Hepatocyte (in vitro differentiated cells): Measurements from ENCODE around the gene HLA-B. TPM values are rescaled to one million over a fixed set of nuclear protein-coding genes. Genes with fewer than 3 reads are reported as not detected.
"Not testable (repeated sequence)": the region's sequence is repeated elsewhere in the genome, so short reads cannot be mapped to it uniquely, and the experiment has no call there.

Experiments used
- DNase-seq: peaks from one replicate; pipeline ENCODE4 v3.0.0-alpha.2; 2016; ENCODE audit warnings: low spot score
- H2AFZ ChIP-seq: fragments of 200-600 bp; sonication (generic); 2 replicates; pipeline ENCODE4 v1.6.0; 2016; ENCODE audit warnings: antibody characterized with exemption, mild to moderate bottlenecking
- H3K27ac ChIP-seq: fragments of 200-600 bp; sonication (generic); 2 replicates; pipeline ENCODE4 v1.5.1; 2016; ENCODE audit warnings: mild to moderate bottlenecking
- H3K27me3 ChIP-seq: fragments of 200-600 bp; sonication (generic); 2 replicates; pipeline ENCODE4 v1.6.1; 2016
- H3K36me3 ChIP-seq: fragments of 200-600 bp; sonication (generic); replicated peaks from 2 replicates; pipeline ENCODE4 v1.5.1; 2016; ENCODE audit warnings: low read depth; ENCODE audit not compliant: insufficient read depth
- H3K4me1 ChIP-seq: fragments of 200-600 bp; sonication (generic); 2 replicates; pipeline ENCODE4 v1.5.1; 2016; ENCODE audit warnings: mild to moderate bottlenecking, moderate library complexity; ENCODE audit not compliant: insufficient read depth
- H3K4me2 ChIP-seq: fragments of 200-600 bp; sonication (generic); 2 replicates; pipeline ENCODE4 v1.6.0; 2016
- H3K4me3 ChIP-seq: fragments of 200-600 bp; sonication (generic); 2 replicates; pipeline ENCODE4 v1.5.1; 2016; ENCODE audit warnings: mild to moderate bottlenecking
- H3K79me2 ChIP-seq: fragments of 200-600 bp; sonication (generic); 2 replicates; pipeline ENCODE4 v1.6.0; 2017; ENCODE audit warnings: mild to moderate bottlenecking
- H3K9me2 ChIP-seq: fragments of 200-600 bp; sonication (generic); replicated peaks from 2 replicates; pipeline ENCODE4 v1.6.0; 2017; ENCODE audit warnings: mild to moderate bottlenecking; ENCODE audit not compliant: insufficient read depth
- H3K9me3 ChIP-seq: fragments of 200-600 bp; sonication (generic); 2 replicates; pipeline ENCODE4 v1.5.1; 2016; ENCODE audit warnings: low read depth, mild to moderate bottlenecking
- H4K20me1 ChIP-seq: fragments of 200-600 bp; sonication (generic); 2 replicates; pipeline ENCODE4 v1.6.0; 2016; ENCODE audit warnings: mild to moderate bottlenecking; ENCODE audit not compliant: insufficient read depth, poor library complexity, severe bottlenecking
- EZH2 ChIP-seq: fragments of 200-600 bp; sonication (generic); IDR thresholded peaks from 2 replicates; pipeline ENCODE4 v1.6.1; 2016; ENCODE audit warnings: antibody characterized with exemption, mild to moderate bottlenecking, borderline replicate concordance
- EZH2phosphoT487 ChIP-seq: fragments of 200-600 bp; sonication (generic); IDR thresholded peaks from one replicate; pipeline ENCODE4 v1.6.1; 2018; ENCODE audit warnings: antibody characterized with exemption, mild to moderate bottlenecking, low read depth, moderate library complexity; ENCODE audit not compliant: unreplicated experiment, severe bottlenecking
- WGBS: methylation state at CpG from one replicate; pipeline ENCODE4 v1.1.6; 2016; ENCODE audit warnings: low lambda C conversion rate; ENCODE audit errors: missing lambda C conversion rate; 5-methylcytosine and 5-hydroxymethylcytosine counted together
- polyA plus RNA-seq: library from polyadenylated mRNA; unstranded; fragments of >200 nt; fragmentation: Nextera tagmentation; extraction: Ambion mirVana; gene quantifications from 2 replicates; pipeline ENCODE4 v1.2.1, GENCODE V29; 2016
- total RNA-seq: library from RNA; depleted of rRNA; stranded (reverse); fragments of >200 nt; gene quantifications from 2 replicates; pipeline ENCODE4 v1.2.3, GENCODE V29; 2014
- TF ChIP-seq, protein P1 (sequence below): fragments of 200-600 bp; sonication (generic); IDR thresholded peaks from 2 replicates; pipeline ENCODE4 v1.5.1; 2016; ENCODE audit warnings: antibody characterized with exemption, mild to moderate bottlenecking; ENCODE audit not compliant: poor library complexity

The HLA-B gene
- total and polyA plus RNA-seq, 2 experiments from 2014 or later, result 52.2 to 151 TPM

DNA sequence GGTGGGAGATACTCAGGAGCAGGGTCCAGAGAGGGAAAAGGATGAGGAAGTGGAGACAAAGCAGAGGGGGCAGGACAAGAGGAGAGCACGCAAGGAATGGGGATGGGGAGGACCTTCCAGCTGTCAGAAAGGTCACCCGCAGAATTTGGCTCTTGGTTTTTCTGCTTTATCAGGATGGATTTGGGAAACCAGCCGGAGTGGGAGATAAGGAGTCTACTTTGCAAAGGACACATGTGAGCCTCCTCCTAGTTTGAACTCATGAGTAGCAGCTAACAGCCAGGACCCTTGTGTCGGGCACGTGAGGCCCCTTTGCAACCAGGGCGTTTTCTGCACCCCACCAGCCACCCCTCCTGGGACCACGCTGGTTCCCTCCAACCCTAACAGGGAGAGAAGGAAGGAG lies 38.9 kb upstream of the HLA-B start:
- WGBS, result 83% methylated on average over 7 of the region's 7 CpGs
- Histone ChIP-seq H3K27ac (no peak overlapping the region), H4K20me1 (no peaks in the 10 kb centered on the region), H2AFZ (no peak overlapping the region), H3K9me3 (no peaks in the 10 kb centered on the region), H3K36me3 (no peaks in the 10 kb centered on the region), H3K79me2 (peaks cover 6% of the 10 kb centered on the region), H3K4me2 (no peak overlapping the region), H3K9me2 (no peaks in the 10 kb centered on the region), H3K27me3 (no peaks in the 10 kb centered on the region), H3K4me3 (no peak overlapping the region), H3K4me1 (peaks cover 5% of the 10 kb centered on the region)
- no peak for TF ChIP-seq EZH2
- TF ChIP-seq, protein P1, sequence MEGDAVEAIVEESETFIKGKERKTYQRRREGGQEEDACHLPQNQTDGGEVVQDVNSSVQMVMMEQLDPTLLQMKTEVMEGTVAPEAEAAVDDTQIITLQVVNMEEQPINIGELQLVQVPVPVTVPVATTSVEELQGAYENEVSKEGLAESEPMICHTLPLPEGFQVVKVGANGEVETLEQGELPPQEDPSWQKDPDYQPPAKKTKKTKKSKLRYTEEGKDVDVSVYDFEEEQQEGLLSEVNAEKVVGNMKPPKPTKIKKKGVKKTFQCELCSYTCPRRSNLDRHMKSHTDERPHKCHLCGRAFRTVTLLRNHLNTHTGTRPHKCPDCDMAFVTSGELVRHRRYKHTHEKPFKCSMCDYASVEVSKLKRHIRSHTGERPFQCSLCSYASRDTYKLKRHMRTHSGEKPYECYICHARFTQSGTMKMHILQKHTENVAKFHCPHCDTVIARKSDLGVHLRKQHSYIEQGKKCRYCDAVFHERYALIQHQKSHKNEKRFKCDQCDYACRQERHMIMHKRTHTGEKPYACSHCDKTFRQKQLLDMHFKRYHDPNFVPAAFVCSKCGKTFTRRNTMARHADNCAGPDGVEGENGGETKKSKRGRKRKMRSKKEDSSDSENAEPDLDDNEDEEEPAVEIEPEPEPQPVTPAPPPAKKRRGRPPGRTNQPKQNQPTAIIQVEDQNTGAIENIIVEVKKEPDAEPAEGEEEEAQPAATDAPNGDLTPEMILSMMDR, result no peak
- TF ChIP-seq EZH2phosphoT487, result no peak
- no peak for DNase-seq

DNA sequence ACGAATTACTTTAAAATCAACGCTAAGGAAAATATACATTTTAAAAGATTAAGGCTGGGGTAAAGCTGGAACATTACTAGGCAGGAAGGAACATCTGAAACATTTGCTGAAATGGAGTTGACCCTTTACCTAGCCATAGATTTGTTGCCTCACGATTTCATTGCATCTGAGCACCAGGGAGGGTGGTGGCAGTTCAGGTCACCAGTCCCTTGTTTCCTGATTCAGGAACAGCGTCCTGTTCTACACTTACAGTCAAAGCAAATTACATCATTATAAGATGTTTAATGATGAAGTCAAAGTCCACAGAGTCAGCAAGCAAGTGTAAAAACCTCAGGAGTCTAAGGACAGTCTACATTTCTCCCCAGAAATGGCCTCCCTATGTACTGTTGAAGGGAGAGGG lies 37.4 kb upstream of the HLA-B start:
- 80% methylated on average over 4 of the region's 4 CpGs for WGBS
- peaks cover 5% of the 10 kb centered on the region for H3K4me1 ChIP-seq
- H3K4me3 ChIP-seq, result no peak overlapping the region
- H2AFZ ChIP-seq, result no peak overlapping the region
- H3K27ac ChIP-seq, result no peak overlapping the region
- no peaks in the 10 kb centered on the region for H3K36me3 ChIP-seq
- TF ChIP-seq EZH2 (no peak), EZH2phosphoT487 (no peak)
- TF ChIP-seq, protein P1, result no peak
- H3K27me3 ChIP-seq, result no peaks in the 10 kb centered on the region
- H4K20me1 ChIP-seq, result no peaks in the 10 kb centered on the region
- peaks cover 4% of the 10 kb centered on the region for H3K79me2 ChIP-seq
- DNase-seq, result peak; percentile 23
- H3K9me3 ChIP-seq, result no peaks in the 10 kb centered on the region
- H3K9me2 ChIP-seq, result no peaks in the 10 kb centered on the region
- no peak overlapping the region for H3K4me2 ChIP-seq

DNA sequence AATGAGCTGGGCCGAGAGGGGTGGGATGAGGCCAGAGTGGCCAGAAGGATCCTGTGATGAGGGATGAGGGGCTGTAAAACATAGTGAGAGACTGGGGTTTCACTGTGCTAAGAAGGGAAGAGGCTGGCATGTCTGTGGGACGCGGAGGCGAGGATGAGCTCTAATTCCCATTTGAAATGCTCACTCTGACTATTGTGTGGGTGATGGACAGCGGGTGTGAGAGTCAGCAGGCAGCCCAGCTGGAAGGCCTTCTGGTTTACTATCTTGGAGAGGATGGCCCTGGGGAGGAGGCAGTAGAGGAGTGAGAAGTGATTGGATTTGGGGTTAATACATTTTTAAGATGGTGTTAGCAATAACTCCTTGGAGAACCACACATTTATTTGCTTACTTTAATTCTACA lies 37.0 kb upstream of the HLA-B start:
- Histone ChIP-seq H3K9me3 (no peaks in the 10 kb centered on the region), H3K27me3 (no peaks in the 10 kb centered on the region), H4K20me1 (no peaks in the 10 kb centered on the region), H3K4me2 (no peak overlapping the region), H3K4me1 (peaks cover 4% of the 10 kb centered on the region), H3K4me3 (no peak overlapping the region), H2AFZ (no peak overlapping the region), H3K27ac (no peak overlapping the region), H3K9me2 (no peaks in the 10 kb centered on the region), H3K36me3 (no peaks in the 10 kb centered on the region), H3K79me2 (peaks cover 3% of the 10 kb centered on the region)
- DNase-seq, result no peak
- 88% methylated on average over 5 of the region's 5 CpGs for WGBS
- TF ChIP-seq, protein P1, result no peak
- TF ChIP-seq EZH2, result no peak
- TF ChIP-seq EZH2phosphoT487, result no peak

DNA sequence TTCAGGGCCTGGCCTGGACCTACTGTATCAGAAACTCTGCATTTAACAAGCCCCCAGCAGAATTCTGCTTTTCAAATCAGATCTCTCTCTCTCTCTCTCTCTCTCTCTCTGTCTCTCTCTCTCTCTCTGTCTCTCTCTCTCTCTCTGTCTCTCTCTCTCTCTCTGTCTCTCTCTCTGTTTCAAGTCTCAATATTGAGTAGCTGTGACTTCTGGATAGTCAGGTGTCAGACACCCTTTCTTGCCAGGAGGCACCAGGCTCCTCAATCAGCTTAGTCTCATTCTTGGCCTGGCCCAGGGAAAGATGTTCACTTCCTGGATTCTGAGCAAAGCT lies 32.8 kb upstream of the HLA-B start:
- not testable (repeated sequence) for H3K27ac ChIP-seq, H4K20me1 ChIP-seq, H3K9me2 ChIP-seq, H3K79me2 ChIP-seq, H3K9me3 ChIP-seq, DNase-seq, H3K4me2 ChIP-seq, H3K27me3 ChIP-seq, H3K36me3 ChIP-seq, H2AFZ ChIP-seq, H3K4me3 ChIP-seq, H3K4me1 ChIP-seq

DNA sequence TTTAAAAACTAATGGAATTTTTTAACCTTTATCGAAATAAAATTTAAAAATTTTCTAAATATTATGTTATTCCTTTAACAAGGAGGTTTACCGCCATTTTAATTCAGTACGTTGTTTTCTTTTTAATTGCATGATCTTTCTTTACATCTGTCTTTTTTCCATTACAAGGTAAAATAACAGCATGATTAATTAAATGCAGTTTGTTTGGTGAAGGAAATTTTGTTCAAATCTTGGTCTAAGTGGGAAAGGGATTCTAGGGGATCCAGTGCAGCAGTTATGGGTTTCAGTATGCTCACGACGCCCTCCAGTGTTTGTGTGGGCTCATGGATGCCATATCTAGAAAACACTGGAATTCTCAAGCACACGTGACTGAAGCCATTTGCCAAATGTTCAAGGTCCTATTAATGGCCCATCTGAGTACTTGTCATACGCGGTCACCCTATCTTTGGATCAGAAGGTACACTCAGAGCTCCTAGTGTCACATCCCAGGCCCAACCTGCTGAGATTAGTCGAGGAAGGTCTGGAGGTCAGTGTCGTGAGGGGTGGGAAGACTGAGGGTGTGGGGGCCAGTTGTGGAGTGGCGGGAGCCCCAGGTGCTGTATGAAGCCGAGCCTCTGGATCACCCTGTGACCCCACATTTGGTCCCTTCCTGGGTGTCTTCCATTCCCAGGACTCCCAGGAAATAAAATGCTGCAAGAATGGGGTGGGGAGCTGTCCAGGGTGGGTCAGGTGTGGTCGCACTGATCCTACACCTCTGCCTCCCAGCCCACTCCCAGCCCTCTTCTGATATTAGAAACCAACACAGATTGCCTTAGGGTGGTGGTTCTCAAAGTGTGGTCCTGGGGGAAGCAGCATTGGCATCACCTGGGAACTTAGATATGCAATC lies 32.2 kb upstream of the HLA-B start:
- H4K20me1 ChIP-seq, H3K36me3 ChIP-seq, H3K27ac ChIP-seq, H3K9me2 ChIP-seq, H3K4me2 ChIP-seq, DNase-seq, H3K79me2 ChIP-seq, H3K9me3 ChIP-seq, H2AFZ ChIP-seq, H3K4me3 ChIP-seq, H3K4me1 ChIP-seq, H3K27me3 ChIP-seq: not testable (repeated sequence)
- WGBS, result 63% methylated on average over 5 of the region's 13 CpGs
